ENCODE measurements around the gene FLII. TPM values are rescaled to one million over a fixed set of nuclear protein-coding genes. Genes with fewer than 3 reads are reported as not detected.
A peak's percentile ranks its signal among the peaks of the same experiment; 100 is the strongest.

The FLII gene
- total RNA-seq, 2 experiments from 2014 or later, result 276 to 281 TPM

DNA sequence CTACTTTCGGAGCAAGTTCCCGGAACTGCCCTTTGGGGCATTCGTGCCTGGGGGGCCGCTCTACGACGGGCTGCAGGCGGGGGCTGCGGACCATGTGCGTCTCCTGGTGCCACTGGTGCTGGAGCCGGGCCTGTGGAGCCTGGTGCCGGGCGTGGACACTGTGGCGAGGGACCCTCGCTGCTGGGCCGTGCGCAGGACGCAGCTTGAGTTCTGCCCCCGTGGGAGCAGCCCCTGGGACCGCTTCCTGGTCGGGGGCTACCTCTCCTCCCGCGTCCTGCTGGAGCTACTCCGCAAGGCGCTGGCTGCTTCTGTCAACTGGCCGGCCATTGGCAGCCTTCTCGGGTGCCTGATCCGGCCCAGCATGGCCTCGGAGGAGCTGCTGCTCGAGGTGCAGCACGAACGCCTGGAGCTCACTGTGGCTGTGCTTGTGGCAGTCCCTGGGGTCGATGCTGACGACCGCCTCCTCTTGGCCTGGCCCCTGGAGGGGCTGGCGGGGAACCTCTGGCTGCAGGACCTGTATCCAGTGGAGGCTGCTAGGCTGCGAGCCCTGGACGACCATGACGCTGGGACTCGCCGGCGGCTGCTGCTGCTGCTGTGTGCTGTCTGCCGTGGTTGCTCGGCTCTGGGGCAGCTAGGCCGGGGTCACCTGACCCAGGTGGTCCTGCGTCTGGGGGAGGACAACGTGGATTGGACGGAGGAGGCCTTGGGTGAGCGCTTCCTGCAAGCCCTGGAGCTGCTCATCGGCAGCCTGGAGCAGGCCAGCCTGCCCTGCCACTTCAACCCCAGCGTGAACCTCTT lies 5.5 kb upstream of the FLII start:
- ChIA-PET CTCF (interaction anchor here (1.2 kb wide), 1 partner anchor 17 kb away, joined by 3 read pairs; no protein-coding TSS in a partner anchor), POLR2A (interaction anchor here (0.7 to 1.4 kb wide), 5 partner anchors 10 to 51 kb away, joined by 3 to 4 read pairs (median 4); partner anchors contain the start of genes SMCR8 and TOP3A)
- intact Hi-C loops (cut with micrococcal nuclease), result no loop called here
- TF ChIP-seq, protein P1, sequence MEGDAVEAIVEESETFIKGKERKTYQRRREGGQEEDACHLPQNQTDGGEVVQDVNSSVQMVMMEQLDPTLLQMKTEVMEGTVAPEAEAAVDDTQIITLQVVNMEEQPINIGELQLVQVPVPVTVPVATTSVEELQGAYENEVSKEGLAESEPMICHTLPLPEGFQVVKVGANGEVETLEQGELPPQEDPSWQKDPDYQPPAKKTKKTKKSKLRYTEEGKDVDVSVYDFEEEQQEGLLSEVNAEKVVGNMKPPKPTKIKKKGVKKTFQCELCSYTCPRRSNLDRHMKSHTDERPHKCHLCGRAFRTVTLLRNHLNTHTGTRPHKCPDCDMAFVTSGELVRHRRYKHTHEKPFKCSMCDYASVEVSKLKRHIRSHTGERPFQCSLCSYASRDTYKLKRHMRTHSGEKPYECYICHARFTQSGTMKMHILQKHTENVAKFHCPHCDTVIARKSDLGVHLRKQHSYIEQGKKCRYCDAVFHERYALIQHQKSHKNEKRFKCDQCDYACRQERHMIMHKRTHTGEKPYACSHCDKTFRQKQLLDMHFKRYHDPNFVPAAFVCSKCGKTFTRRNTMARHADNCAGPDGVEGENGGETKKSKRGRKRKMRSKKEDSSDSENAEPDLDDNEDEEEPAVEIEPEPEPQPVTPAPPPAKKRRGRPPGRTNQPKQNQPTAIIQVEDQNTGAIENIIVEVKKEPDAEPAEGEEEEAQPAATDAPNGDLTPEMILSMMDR (IDR thresholded peaks at IDR 0.05), result no peak
- no peaks in the 10 kb centered on the region for H3K9me3 Mint-ChIP-seq
- H3K27ac Mint-ChIP-seq, result no peak overlapping the region
- no peak overlapping the region for H3K4me3 Mint-ChIP-seq
- DNase-seq (no peak), ATAC-seq (no peak)
- H3K36me3 Mint-ChIP-seq (ENCODE audit: low read depth), result no peaks in the 10 kb centered on the region
- H3K27me3 Mint-ChIP-seq, result no peaks in the 10 kb centered on the region
- peaks cover 32% of the 10 kb centered on the region for H3K4me1 Mint-ChIP-seq (ENCODE audit: low read depth)

DNA sequence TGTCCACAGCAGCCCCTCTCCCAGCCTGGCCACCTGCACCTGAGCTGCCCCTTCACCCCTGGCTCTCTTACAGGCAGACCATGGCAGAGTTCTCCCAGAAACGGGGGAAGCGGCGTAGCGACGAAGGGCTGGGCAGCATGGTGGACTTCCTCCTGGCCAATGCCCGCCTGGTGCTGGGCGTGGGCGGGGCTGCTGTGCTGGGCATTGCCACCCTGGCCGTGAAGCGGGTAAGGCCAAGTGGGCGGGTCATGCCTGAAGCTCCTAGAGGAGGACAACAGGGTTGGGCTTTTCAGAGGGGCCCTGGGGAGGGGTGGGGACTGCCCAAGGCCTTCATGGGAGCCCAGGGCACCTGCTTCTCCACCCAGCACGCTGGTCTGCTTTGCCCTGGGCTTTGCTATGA lies 4.1 kb upstream of the FLII start:
- no peaks in the 10 kb centered on the region for H3K36me3 Mint-ChIP-seq (ENCODE audit: low read depth)
- no peaks in the 10 kb centered on the region for H3K9me3 Mint-ChIP-seq
- TF ChIP-seq, protein P1 (IDR thresholded peaks at IDR 0.05), result no peak
- ChIA-PET POLR2A (interaction anchor here (1.4 to 2.2 kb wide), 2 partner anchors 12 to 37 kb away, joined by 4 to 13 read pairs; partner anchors contain the start of gene LLGL1), CTCF (interaction anchor here (1.1 to 1.2 kb wide), 2 partner anchors 14 to 45 kb away, joined by 3 read pairs; no protein-coding TSS in a partner anchor)
- ATAC-seq (no peak), DNase-seq (no peak)
- no peak overlapping the region for H3K27ac Mint-ChIP-seq
- no peak overlapping the region for H3K4me3 Mint-ChIP-seq
- peaks cover 30% of the 10 kb centered on the region for H3K4me1 Mint-ChIP-seq (ENCODE audit: low read depth)
- intact Hi-C loops (cut with micrococcal nuclease), result no loop called here
- H3K27me3 Mint-ChIP-seq, result no peaks in the 10 kb centered on the region

GRCh38 chr17:18262111-18262510 lies 3.6 kb upstream of the FLII start:
- no peaks in the 10 kb centered on the region for H3K36me3 Mint-ChIP-seq (ENCODE audit: low read depth)
- no peaks in the 10 kb centered on the region for H3K27me3 Mint-ChIP-seq
- peak overlapping the region; percentile 86 for H3K27ac Mint-ChIP-seq
- ATAC-seq, result no peak
- H3K9me3 Mint-ChIP-seq, result no peaks in the 10 kb centered on the region
- peaks cover 31% of the 10 kb centered on the region for H3K4me1 Mint-ChIP-seq (ENCODE audit: low read depth)
- ChIA-PET CTCF (interaction anchor here (1.1 to 1.2 kb wide), 2 partner anchors 13 to 44 kb away, joined by 3 read pairs; no protein-coding TSS in a partner anchor), POLR2A (interaction anchor here (1.4 to 2.2 kb wide), 3 partner anchors 11 to 36 kb away, joined by 4 to 13 read pairs (median 4); partner anchors contain the start of gene LLGL1)
- peak overlapping the region; percentile 79 for H3K4me3 Mint-ChIP-seq
- intact Hi-C loops (cut with micrococcal nuclease), result no loop called here
- DNase-seq, result peak; percentile 20
- TF ChIP-seq, protein P1 (IDR thresholded peaks at IDR 0.05), result no peak

- H3K4me3 Mint-ChIP-seq, result peak overlapping the region; percentile 79
- DNase-seq (no peak), ATAC-seq (no peak)
- peaks cover 34% of the 10 kb centered on the region for H3K4me1 Mint-ChIP-seq (ENCODE audit: low read depth)
- ChIA-PET CTCF (interaction anchor here (0.8 to 1.2 kb wide), 3 partner anchors 13 to 44 kb away, joined by 3 to 4 read pairs (median 3); no protein-coding TSS in a partner anchor), POLR2A (interaction anchor here (1.0 to 2.2 kb wide), 4 partner anchors 10 to 83 kb away, joined by 3 to 13 read pairs (median 4); partner anchors contain the start of gene LLGL1)
- H3K36me3 Mint-ChIP-seq (ENCODE audit: low read depth), result no peaks in the 10 kb centered on the region
- TF ChIP-seq, protein P1 (IDR thresholded peaks at IDR 0.05), result no peak
- peak overlapping the region; percentile 86 for H3K27ac Mint-ChIP-seq
- no peaks in the 10 kb centered on the region for H3K27me3 Mint-ChIP-seq
- intact Hi-C loops (cut with micrococcal nuclease), result no loop called here
- no peaks in the 10 kb centered on the region for H3K9me3 Mint-ChIP-seq
These were observed 3.1 kb upstream of the FLII start for GRCh38 chr17:18261659-18262058.

Data from activated CD8-positive, alpha-beta T cell treated with anti-CD3 and anti-CD28 coated beads for 36 hours (primary cell).